Body of pancreas (tissue), 4 donors: ENCODE data around the gene RALB.

Experiments
- CTCF ChIP-seq, 7 experiments: fragments of 450-650 bp in 4 of 7; fragments of 200-600 bp in 3 of 7; sonication (generic) in 3 of 7; IDR thresholded peaks; one replicate each; pipeline ENCODE4 v1.5.1; 2016 to 2019; ENCODE audit warnings: antibody characterized with exemption in 7 of 7
- POLR2A ChIP-seq, 3 donors: fragments of 450-650 bp; IDR thresholded peaks; one replicate each; pipeline ENCODE4 v1.6.1; 2016; ENCODE audit warnings: antibody characterized with exemption in 3 of 3, mild to moderate bottlenecking in 2 of 3

- TF ChIP-seq CTCF (IDR thresholded peaks at IDR 0.05) (no peak), POLR2A (IDR thresholded peaks at IDR 0.05) (no peak)
These were observed 81.4 kb downstream of the RALB start for GRCh38 chr2:120334068-120334467.
